Measurements from ENCODE around the gene TARS3.

The TARS3 gene

DNA sequence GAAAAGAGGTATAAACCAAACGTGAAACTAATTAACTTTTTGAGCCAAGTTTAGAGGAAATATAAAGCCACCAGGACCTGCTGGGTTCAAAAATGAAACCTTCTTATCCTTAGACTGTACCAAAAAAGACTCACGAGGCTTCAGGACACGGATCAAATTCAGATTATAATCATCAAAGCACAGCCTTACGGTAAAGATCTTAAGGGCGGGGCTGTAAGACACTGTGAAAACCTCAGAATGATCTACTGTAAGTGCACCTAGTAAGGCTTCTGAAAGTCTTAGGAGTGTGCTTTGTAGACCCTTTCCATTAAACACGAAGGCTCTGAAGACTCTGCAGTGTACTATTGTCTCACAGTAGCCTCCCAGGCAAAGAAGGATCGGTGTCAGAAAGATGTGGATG, 26.8 kb downstream of the TARS3 start:
- no peak for DNase-seq

- no peak for DNase-seq
Observed at GRCh38 chr15:101696829-101697228, 27.4 kb downstream of the TARS3 start.

- DNase-seq, result no peak
Observed at GRCh38 chr15:101694261-101694660, 30.0 kb downstream of the TARS3 start.

GRCh38 chr15:101692801-101693598, 31.3 kb downstream of the TARS3 start:
- DNase-seq, result no peak

DNA sequence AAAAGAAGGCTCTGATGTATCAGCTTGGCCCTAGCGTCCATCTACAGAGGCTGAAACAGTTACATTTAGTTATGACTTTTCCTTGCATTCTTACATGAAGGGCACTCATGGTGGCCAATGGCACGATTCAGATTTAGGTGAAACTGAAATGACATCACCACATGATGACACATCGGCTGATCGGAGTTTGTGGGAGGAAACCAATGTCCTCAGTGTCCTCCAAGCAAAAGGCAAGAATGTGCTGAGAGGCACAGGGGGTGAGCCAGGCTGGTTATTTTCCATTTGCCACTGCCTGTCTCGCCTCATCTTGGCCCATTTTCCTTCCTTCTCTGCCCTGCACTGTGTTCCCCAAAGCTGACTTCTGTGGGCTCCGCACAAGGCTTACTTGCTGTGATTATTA, 34.4 kb downstream of the TARS3 start:
- no peak for DNase-seq

- DNase-seq, result no peak
Observed at GRCh38 chr15:101686718-101687117, 37.6 kb downstream of the TARS3 start.

DNA sequence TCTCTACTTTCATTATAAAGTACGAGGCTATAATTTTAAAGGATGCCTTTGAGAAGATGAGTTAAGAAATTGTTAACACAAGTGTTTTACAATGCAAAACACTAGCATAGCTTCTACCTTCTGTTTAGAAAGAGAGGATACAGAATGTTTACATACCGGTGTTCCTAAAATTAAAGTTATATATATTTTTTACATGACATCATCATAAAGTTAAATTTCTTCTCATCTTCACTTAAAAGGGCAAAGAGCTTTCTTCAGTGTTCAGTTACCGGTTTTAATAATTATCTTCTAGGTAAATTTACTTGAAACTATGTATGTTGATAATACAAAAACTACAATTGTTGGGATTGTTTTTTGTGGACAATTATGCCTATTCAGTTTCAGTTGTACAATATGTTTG, 39.4 kb downstream of the TARS3 start:
- no peak for DNase-seq

DNA sequence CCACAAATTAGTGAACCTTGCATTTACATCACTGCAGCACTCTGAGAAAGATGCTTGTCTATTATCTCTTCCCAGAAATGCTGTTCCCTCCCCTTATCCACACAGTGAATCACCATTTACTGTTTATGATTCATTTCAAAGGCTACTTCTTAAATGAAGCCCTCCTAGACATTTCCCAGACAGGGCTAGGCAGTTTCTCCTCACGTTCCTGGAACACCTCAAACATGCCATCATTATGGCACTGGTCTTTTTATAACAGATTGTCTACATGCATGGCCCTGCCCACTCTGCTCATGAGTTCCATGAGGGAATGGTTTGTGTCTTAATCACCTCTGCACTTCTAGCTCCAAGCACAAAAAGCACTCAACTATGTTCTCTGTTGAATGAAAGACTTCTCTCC, 39.9 kb downstream of the TARS3 start:
- no peak for DNase-seq

- no peak for DNase-seq
Observed at GRCh38 chr15:101679806-101680205, 44.5 kb downstream of the TARS3 start.

DNA sequence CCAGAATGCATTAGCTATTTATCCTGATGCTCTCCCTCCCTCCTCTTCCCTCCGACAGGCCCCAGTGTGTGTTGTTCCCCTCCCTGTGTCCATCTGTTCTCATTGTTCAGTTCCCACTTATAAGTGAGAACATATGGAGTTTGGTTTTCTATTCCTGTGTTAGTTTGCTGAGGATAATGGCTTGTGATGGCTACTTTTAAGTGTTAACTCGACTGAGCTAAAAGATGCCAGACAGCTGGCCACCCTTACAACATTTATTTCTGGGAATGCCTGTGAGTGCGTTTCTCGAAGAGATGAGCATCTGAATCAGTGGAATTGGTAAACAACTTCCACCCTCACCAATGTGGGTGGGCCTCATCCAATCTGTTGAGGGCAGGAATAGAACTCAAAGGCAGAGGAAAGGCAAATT, 47.3 kb downstream of the TARS3 start:
- DNase-seq, result no peak

DNA sequence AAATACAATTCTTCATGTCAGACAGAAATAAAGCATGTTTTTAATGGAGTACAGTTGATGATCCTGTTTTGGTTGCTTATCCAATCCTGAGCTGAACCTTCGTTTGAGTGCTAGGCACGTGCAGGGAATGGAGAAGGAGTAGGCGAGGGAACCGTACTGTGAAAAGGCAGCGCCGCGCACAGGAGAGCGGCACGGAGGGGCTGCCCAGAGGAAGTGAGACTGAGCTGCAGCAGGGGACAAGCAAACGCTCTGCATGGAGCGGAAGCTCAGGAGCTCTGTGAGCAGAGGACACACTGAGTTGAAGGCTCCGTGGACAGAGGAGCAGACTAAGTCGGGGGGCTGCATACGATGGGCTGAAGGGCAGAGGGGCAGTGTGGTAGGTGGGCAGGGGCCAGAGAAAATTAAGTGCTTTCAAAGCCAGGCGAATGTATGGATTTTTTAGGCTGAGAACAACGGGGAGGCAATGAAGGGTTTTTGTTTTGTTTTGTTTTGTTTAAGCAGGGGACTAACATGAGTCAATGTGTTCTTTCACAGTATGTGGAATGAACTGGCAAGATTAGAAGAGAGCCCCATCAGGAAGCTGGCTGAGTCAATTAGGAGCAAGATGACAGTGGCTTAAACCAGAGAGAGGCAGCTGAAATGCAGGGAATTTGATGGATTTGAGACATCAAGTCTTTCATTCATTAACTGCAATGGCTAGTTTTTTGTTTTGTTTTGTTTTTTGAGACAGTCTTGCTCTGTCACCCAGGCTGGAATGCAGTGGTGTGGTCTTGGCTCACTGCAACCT, 48.3 kb downstream of the TARS3 start:
- DNase-seq, result no peak

GRCh38 chr15:101675015-101675414, 49.3 kb downstream of the TARS3 start:
- no peak for DNase-seq

GRCh38 chr15:101672298-101672697, 52.0 kb downstream of the TARS3 start:
- DNase-seq, result no peak

DNA sequence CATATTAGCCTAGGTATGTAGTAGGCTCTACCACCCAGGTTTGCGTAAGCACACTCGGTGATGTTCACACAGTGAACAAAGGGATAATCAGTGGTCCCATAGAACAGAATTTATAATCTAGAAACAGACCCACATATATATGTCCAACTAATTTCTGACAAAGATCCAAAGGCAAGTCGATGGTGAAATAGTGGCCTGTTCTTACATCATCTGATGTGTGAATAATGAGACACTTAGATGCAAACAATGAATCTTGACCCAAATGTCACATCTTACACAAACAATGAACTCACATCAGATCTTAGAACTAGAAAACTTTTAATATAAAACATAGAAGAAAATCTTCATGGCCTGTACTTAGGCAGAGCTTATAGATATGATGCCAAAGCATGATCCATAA, 54.5 kb downstream of the TARS3 start:
- DNase-seq, result no peak

DNA sequence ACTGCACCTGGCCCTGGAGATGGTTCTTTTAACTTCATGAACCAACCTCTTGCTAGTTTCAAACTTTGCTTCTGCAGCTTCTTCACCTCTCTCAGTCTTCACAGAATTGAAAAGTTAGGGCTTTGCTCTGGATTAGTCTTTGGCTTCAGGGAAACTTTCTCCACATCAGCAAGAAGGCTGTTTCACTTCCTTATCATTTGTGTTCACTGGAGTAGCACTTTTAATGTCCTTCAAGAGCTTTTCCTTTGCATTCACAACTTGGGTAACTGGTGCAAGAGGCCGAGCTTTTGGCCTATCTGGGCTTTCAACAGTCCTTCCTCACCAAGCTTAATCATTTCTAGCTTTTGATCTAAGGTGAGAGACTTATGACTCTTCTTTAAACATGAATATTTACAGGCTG, 56.4 kb downstream of the TARS3 start:
- no peak for DNase-seq

- no peak for DNase-seq
Observed at GRCh38 chr15:101664303-101664913, 59.9 kb downstream of the TARS3 start.

DNA sequence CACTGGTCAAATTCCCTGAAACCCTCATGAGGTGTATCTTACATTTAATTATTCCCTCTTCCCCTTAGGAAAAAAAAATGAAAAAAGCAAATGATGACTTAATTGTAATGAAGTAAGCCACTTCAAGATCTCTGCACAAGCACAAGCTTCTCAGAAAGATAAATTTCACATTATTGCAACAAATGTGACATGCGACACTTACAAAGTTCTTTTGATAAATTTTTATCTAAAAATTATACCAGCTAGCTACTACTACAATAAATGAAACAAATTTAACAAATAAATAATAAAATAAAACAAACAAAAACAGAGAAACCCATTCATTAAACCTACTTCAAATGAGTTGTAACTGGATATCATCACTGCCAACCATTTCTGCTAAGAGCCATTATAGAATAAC, 62.1 kb downstream of the TARS3 start:
- no peak for DNase-seq

GRCh38 chr15:101660005-101660404, 64.3 kb downstream of the TARS3 start:
- no peak for DNase-seq

DNA sequence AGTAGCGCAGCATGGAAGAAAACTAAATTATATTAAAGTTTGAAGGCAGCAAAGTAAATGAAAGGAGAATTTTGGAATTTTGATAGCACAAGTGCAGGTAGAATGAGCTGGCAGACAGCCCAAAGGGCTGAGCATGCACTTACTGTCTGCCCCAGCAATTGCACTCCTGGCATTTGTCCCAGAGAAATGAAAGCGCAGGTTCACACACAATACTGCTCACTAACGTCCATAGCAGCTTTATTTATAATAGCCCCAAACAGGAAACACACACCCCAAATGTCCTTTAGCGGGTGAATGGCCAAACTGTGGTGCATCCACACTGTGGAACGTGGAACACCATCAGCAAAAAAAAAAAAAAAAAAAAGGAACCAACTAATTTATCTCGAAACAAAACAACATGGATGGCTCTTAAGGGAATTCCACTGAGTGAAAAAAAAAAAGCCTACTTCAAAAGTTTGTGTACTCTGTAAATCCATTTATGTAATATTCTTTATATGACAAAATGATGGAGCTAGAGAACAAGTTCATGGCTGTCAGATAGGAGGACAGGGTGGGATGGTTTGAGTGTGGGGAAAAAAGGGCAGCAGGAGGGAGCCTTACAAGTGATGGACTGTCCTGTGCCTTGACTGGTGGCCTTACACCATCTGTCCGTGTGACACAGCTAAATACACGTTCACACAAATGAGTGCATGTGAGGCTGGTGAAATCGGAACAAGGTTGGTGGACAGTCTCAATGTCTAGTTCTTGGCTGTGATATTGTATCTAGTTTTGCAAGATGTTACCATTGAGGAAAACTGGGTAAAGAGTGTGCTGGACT, 66.1 kb downstream of the TARS3 start:
- no peak for DNase-seq

DNA sequence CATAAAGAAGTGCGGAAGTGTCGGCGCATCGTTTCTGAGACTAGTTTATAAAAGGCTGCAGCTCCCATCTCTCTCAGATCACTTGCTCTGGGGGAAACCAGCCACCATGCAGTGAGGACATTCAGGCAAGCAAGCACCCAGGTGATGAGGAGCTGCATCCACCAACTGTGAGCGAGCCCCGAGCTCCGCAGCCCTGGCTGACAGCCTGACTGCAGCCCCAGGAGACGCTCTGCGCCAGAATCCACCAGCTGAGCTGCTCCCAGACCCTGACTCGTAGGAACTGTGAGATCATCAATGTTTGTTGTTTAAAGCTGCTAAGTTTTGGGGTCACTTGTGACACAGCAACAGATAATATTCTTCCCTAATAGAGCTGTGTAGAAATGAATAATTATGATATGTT, 67.1 kb downstream of the TARS3 start:
- no peak for DNase-seq

GRCh38 chr15:101654624-101655337, 69.5 kb downstream of the TARS3 start:
- DNase-seq, result peak in 2 of 4 experiments; percentile 6 to 17

- no peak for DNase-seq
Observed at GRCh38 chr15:101654171-101654570, 70.1 kb downstream of the TARS3 start.
